Astrocyte of the spinal cord (primary cell): Measurements from ENCODE around the gene PRKCA.
"Not testable (repeated sequence)": the region's sequence is repeated elsewhere in the genome, so short reads cannot be mapped to it uniquely, and the experiment has no call there.

Experiments
- DNase-seq: peaks from one replicate; pipeline ENCODE4 v3.0.0; 2011; ENCODE audit warnings: low read depth, low spot score
- H3K4me3 ChIP-seq: 2 replicates; pipeline ENCODE4 v1.5.1; 2011; ENCODE audit warnings: low read depth, mild to moderate bottlenecking, low read length, moderate library complexity
- CTCF ChIP-seq: IDR thresholded peaks from 2 replicates; pipeline ENCODE4 v1.5.1; 2012; ENCODE audit warnings: low read depth, mild to moderate bottlenecking, low read length, inconsistent platforms
- in situ Hi-C: cut with HindIII; loops from 2 replicates; pipeline ENCODE4 v1.10.0; 2017; ENCODE audit warnings: low sequenced_read_pairs

The PRKCA gene

GRCh38 chr17:66349521-66350254 lies 47.3 kb downstream of the PRKCA start:
- no peak overlapping the region for H3K4me3 ChIP-seq
- in situ Hi-C loops: no loop called here
- no peak for DNase-seq
- peak; percentile 1 for TF ChIP-seq CTCF

- H3K4me3 ChIP-seq, DNase-seq, in situ Hi-C loops: not testable (repeated sequence)
These were observed 48.2 kb downstream of the PRKCA start for GRCh38 chr17:66350576-66350975.

GRCh38 chr17:66351033-66351432 lies 48.6 kb downstream of the PRKCA start:
- in situ Hi-C loops: no loop called here
- H3K4me3 ChIP-seq: no peak overlapping the region
- TF ChIP-seq CTCF: no peak
- no peak for DNase-seq

- in situ Hi-C loops: no loop called here
- no peak overlapping the region for H3K4me3 ChIP-seq
- no peak for DNase-seq
- no peak for TF ChIP-seq CTCF
These were observed 49.3 kb downstream of the PRKCA start for GRCh38 chr17:66351701-66352100.

DNA sequence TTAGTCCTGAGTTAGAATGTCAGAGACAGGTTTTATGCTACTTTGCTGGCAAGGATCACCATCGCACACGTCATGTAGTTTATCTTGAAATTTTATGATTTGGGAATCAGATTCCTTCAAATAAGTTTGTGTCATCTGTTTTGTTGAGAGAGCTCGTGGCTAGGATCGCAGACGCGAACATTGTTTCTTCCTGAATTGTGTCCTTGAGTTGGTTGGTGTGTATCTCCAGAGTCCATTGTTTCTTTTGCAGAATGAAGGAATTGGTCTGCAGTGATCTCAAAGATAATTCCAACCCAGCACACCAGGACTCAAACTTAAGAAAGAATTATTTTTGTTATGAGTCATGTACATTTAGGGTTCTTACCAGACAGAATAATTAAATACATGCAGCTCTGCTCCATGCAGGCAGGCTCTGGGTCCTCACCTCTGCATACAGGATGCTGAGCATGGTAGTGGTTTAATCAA lies 51.6 kb downstream of the PRKCA start:
- TF ChIP-seq CTCF: no peak
- DNase-seq: peak; percentile 80
- in situ Hi-C loops: no loop called here
- no peak overlapping the region for H3K4me3 ChIP-seq

- in situ Hi-C loops: no loop called here
- H3K4me3 ChIP-seq: no peak overlapping the region
- DNase-seq: peak; percentile 17
- TF ChIP-seq CTCF: no peak
These were observed 52.1 kb downstream of the PRKCA start for GRCh38 chr17:66354472-66354871.

DNA sequence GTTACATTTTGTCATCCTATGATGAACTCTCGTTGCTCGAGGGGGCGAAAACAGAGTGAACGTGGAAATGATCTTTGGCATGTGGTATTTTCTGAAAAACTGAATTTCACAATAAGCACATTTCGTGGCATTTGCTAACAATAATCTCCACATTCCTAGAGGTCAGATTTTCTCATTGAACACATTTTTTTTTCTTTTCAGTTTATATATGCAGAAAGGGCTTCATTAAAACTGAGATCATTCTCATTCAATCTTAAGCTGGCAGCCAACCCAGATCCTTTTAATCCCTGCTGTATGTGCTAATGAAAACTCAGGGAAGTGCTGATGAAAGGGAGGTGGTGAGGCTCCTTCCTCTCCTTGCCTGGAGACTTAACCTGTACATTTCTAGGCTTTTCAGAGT lies 52.6 kb downstream of the PRKCA start:
- peak; percentile 41 for DNase-seq
- H3K4me3 ChIP-seq: no peak overlapping the region
- in situ Hi-C loops: no loop called here
- TF ChIP-seq CTCF: no peak
